GM12865 (cell line): ENCODE measurements around the gene FAM124B.

Experiments
- DNase-seq: peaks from one replicate; pipeline ENCODE4 v3.0.0; 2010; ENCODE audit warnings: low read depth
- H3K4me3 ChIP-seq: 2 replicates; pipeline ENCODE4 v1.5.1; 2011; ENCODE audit warnings: mild to moderate bottlenecking, low read depth, low read length, control low read depth
- CTCF ChIP-seq: IDR thresholded peaks from 2 replicates; pipeline ENCODE4 v1.5.1; 2011; ENCODE audit warnings: low read length, control low read depth, low read depth, inconsistent platforms; ENCODE audit not compliant: insufficient read depth; ENCODE audit errors: missing control alignments

The FAM124B gene

GRCh38 chr2:224345492-224345891, 56.4 kb downstream of the FAM124B start:
- TF ChIP-seq CTCF = no peak
- no peak for DNase-seq
- no peak overlapping the region for H3K4me3 ChIP-seq

- no peak for TF ChIP-seq CTCF
- no peak overlapping the region for H3K4me3 ChIP-seq
- no peak for DNase-seq
Measured at GRCh38 chr2:224343226-224343625, 58.7 kb downstream of the FAM124B start.

- no peak for TF ChIP-seq CTCF
- no peak for DNase-seq
- H3K4me3 ChIP-seq = no peak overlapping the region
Measured at GRCh38 chr2:224335991-224336390, 65.9 kb downstream of the FAM124B start.

GRCh38 chr2:224334726-224335125, 67.2 kb downstream of the FAM124B start:
- TF ChIP-seq CTCF = no peak
- no peak overlapping the region for H3K4me3 ChIP-seq
- no peak for DNase-seq

GRCh38 chr2:224333726-224334482, 68.0 kb downstream of the FAM124B start:
- TF ChIP-seq CTCF = no peak
- H3K4me3 ChIP-seq = no peak overlapping the region
- DNase-seq = no peak

- TF ChIP-seq CTCF = no peak
- no peak for DNase-seq
- H3K4me3 ChIP-seq = no peak overlapping the region
Measured at GRCh38 chr2:224331698-224332097, 70.2 kb downstream of the FAM124B start.

- no peak overlapping the region for H3K4me3 ChIP-seq
- DNase-seq = no peak
- no peak for TF ChIP-seq CTCF
Measured at GRCh38 chr2:224328798-224329197, 73.1 kb downstream of the FAM124B start.
